ENCODE data around the gene TSBP1. TPM values are rescaled to one million over a fixed set of nuclear protein-coding genes. Genes with fewer than 3 reads are reported as not detected.
A peak's percentile ranks its signal among the peaks of the same experiment; 100 is the strongest.
"Not testable (repeated sequence)": the region's sequence is repeated elsewhere in the genome, so short reads cannot be mapped to it uniquely, and the experiment has no call there.

Gene TSBP1
- total and polyA plus RNA-seq, 11 donors, result not detected

GRCh38 chr6:32290886-32291450, 80.7 kb downstream of the TSBP1 start:
- H3K27ac ChIP-seq, result no peak overlapping the region
- H3K4me1 ChIP-seq, result peaks cover 0 to 9% (median 0%) of the 10 kb centered on the region in 12 donors
- TF ChIP-seq, protein P1, sequence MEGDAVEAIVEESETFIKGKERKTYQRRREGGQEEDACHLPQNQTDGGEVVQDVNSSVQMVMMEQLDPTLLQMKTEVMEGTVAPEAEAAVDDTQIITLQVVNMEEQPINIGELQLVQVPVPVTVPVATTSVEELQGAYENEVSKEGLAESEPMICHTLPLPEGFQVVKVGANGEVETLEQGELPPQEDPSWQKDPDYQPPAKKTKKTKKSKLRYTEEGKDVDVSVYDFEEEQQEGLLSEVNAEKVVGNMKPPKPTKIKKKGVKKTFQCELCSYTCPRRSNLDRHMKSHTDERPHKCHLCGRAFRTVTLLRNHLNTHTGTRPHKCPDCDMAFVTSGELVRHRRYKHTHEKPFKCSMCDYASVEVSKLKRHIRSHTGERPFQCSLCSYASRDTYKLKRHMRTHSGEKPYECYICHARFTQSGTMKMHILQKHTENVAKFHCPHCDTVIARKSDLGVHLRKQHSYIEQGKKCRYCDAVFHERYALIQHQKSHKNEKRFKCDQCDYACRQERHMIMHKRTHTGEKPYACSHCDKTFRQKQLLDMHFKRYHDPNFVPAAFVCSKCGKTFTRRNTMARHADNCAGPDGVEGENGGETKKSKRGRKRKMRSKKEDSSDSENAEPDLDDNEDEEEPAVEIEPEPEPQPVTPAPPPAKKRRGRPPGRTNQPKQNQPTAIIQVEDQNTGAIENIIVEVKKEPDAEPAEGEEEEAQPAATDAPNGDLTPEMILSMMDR (IDR thresholded peaks at IDR 0.05), result no peak
- TF ChIP-seq POLR2A (IDR thresholded peaks at IDR 0.05), result no peak
- no peak for DNase-seq
- H3K27me3 ChIP-seq, result peaks cover 0 to 8% (median 0%) of the 10 kb centered on the region in 9 donors
- H3K36me3 ChIP-seq, result no peaks in the 10 kb centered on the region
- no peaks in the 10 kb centered on the region for H3K9me3 ChIP-seq
- ATAC-seq, result no peak
- no peak overlapping the region for H3K4me3 ChIP-seq
- intact Hi-C loops (cut with DNase I), result no loop called here

DNA sequence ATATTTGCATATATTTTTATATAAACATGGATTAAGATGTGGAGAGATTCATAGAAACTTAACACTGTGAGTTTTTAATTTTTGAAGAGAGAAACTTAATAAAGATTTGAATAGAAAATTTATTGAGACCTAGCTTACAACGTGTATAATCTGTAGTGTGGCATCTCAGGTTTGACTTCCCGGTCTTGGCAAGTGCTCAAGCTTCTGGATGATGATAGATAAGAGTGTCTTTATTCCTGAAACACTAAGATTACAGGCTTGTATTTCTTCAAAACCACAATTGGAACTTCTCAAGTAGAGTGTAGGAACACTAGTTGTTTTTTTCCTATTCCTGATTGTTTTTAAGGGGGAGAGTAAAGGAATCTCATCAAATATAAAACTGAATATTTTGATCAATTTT, 83.3 kb downstream of the TSBP1 start:
- H3K4me1 ChIP-seq, result peaks cover 0 to 9% (median 0%) of the 10 kb centered on the region in 12 donors
- no peak overlapping the region for H3K4me3 ChIP-seq
- H3K9me3 ChIP-seq, result no peaks in the 10 kb centered on the region
- TF ChIP-seq, protein P1 (IDR thresholded peaks at IDR 0.05), result no peak
- TF ChIP-seq POLR2A (IDR thresholded peaks at IDR 0.05), result no peak
- H3K27ac ChIP-seq, result no peak overlapping the region
- no peaks in the 10 kb centered on the region for H3K36me3 ChIP-seq
- 38 to 52% (median 42%) methylated on average over 2 of the region's 2 CpGs for WGBS, 4 donors
- no peak for ATAC-seq
- DNase-seq, result no peak
- intact Hi-C loops (cut with DNase I), result no loop called here
- no peaks in the 10 kb centered on the region for H3K27me3 ChIP-seq

DNA sequence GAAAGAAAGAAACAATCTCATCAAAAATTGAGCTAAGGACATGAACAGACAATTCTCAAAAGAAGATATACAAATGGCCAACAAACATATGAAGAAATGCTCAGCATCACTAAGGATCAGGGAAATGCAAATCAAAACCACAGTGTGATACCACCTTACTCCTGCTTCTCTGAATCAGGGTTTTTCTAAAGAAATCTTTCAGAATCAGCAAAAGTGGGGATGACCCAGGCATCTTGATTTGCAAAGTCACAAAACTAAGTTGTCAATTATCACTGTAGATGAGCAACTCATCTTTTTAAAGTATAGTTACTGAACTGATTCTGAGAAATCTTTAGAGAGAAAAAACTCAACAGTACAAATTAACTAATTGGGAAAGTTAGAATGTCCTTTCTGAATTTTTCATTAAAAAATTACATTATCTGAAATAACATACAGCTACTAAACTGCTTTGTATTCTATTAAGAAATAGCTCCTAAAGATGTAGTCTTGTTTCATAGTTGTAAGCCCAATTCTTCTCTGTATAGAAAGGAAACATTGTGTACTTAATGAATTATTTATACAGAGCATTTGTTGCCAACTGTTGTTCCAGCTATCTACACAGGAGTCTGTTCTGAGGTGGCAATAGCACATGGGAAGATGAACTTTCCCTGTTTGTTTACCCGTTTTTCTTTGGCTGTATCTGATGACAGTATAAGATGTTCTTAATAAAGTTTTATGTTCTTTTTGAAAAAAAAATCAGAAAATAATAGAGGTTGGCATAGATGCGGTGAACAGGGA, 97.7 kb downstream of the TSBP1 start:
- H3K27ac ChIP-seq; ATAC-seq; H3K4me1 ChIP-seq; H3K4me3 ChIP-seq; DNase-seq; intact Hi-C loops (cut with DNase I); H3K27me3 ChIP-seq; H3K36me3 ChIP-seq: not testable (repeated sequence)
- WGBS, 4 donors, result 85 to 95% (median 90%) methylated on average over 2 of the region's 2 CpGs
- peaks cover 0 to 11% (median 0%) of the 10 kb centered on the region in 12 donors for H3K9me3 ChIP-seq

DNA sequence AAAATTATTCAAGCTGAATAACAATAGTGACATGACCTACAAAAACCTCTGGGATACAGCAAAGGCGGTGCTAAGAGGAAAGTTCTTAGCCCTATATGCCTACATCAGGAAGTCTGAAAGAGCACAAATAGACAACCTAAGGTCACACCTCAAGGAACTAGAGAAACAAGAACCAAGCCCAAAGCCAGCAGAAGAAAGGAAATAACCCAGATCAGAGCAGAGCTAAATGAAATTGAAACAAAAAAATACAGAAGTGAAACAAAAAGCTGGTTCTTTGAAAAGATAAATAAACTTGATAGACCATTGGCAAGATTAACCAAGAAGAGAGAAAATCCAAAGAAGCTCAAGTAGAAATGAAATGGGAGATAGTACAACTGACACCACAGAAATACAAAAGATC, 100.3 kb downstream of the TSBP1 start:
- peak overlapping the region in 1 of 12 donors; percentile 63 for H3K27ac ChIP-seq
- ATAC-seq (no peak), DNase-seq (no peak)
- H3K36me3 ChIP-seq, result no peaks in the 10 kb centered on the region
- WGBS, 4 donors, result 60 to 81% (median 73%) methylated on average over 1 of the region's 1 CpG
- TF ChIP-seq POLR2A (IDR thresholded peaks at IDR 0.05), result no peak
- TF ChIP-seq, protein P1 (IDR thresholded peaks at IDR 0.05), result no peak
- H3K4me3 ChIP-seq, result no peak overlapping the region
- H3K27me3 ChIP-seq, result peaks cover 0 to 3% (median 0%) of the 10 kb centered on the region in 9 donors
- H3K9me3 ChIP-seq, result peaks cover 0 to 11% (median 0%) of the 10 kb centered on the region in 12 donors
- peaks cover 0 to 6% (median 0%) of the 10 kb centered on the region in 12 donors for H3K4me1 ChIP-seq
- intact Hi-C loops (cut with DNase I), result loop anchor here in 1 of 10 donors (1.0 kb wide), 1 partner anchor 24 kb away; no protein-coding TSS in a partner anchor

GRCh38 chr6:32268459-32268858, 103.2 kb downstream of the TSBP1 start:
- intact Hi-C loops (cut with DNase I), result not testable (repeated sequence)
- 77 to 91% (median 84%) methylated on average over 3 of the region's 3 CpGs for WGBS, 4 donors

More at GRCh38 chr6:32268459-32268858, 103.2 kb downstream of the TSBP1 start:
- H3K4me3 ChIP-seq, H3K27ac ChIP-seq, ATAC-seq, H3K36me3 ChIP-seq, DNase-seq, H3K27me3 ChIP-seq, H3K4me1 ChIP-seq, H3K9me3 ChIP-seq: not testable (repeated sequence)

All from heart left ventricle (tissue), 16 donors.